SK-N-MC (cell line): ENCODE measurements around the gene MCOLN3.
"Not testable (repeated sequence)": the region's sequence is repeated elsewhere in the genome, so short reads cannot be mapped to it uniquely, and the experiment has no call there.

Experiments
- DNase-seq: peaks from one replicate; pipeline ENCODE4 v3.0.0-alpha.2; 2011; ENCODE audit warnings: low read depth, low spot score
- H3K27ac ChIP-seq: fragments of 200-600 bp; sonication (generic); 2 replicates; pipeline ENCODE4 v1.5.1; 2016; ENCODE audit warnings: mixed run types
- H3K36me3 ChIP-seq: fragments of 200-600 bp; sonication (generic); 2 replicates; pipeline ENCODE4 v1.6.1; 2017; ENCODE audit warnings: antibody characterized with exemption, low read length, mixed read lengths; ENCODE audit not compliant: insufficient read depth
- H3K4me3 ChIP-seq: fragments of 200-600 bp; sonication (generic); 2 replicates; pipeline ENCODE4 v1.5.1; 2016
- H3K9ac ChIP-seq: fragments of 200-600 bp; sonication (generic); 2 replicates; pipeline ENCODE4 v1.8.0; 2017; ENCODE audit warnings: mixed run types, mixed read lengths; ENCODE audit not compliant: insufficient read length
- H3K9me3 ChIP-seq: fragments of 200-600 bp; sonication (generic); 2 replicates; pipeline ENCODE4 v1.6.1; 2017; ENCODE audit warnings: low read depth, mild to moderate bottlenecking, antibody characterized with exemption, low read length, moderate library complexity, mixed read lengths
- EZH2 ChIP-seq: fragments of 200-600 bp; sonication (generic); IDR thresholded peaks from one replicate; pipeline ENCODE4 v1.6.1; 2017; ENCODE audit warnings: antibody characterized with exemption
- FOXP2 ChIP-seq: optimal IDR thresholded peaks from 2 replicates; pipeline ENCODE3; 2011; ENCODE audit warnings: mild to moderate bottlenecking, moderate library complexity; ENCODE audit not compliant: insufficient read depth; ENCODE audit errors: extremely low read length, control extremely low read depth
- POLR2AphosphoS5 ChIP-seq: IDR thresholded peaks from 2 replicates; pipeline ENCODE4 v1.6.1; 2012; ENCODE audit warnings: mild to moderate bottlenecking, low read depth, low read length, borderline replicate concordance

MCOLN3 gene

DNA sequence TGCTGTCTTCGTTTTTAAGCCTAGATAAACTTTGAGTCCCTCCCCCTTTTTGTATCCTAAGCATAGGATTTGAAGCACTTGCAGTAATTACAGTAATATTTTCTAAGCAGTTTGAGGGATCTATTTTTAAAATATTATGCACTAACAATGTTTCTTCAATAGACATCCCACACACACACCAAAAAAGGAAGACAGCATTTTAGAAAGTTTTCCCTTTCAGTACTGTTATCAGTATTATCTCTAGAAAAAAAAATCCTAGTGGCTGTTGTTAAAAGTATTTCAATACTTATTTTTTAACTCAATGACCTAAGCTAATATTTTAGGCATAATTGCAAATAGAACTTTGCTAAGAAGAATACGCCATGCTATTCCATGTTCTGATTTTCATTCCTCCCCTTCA is 15.1 kb downstream of the MCOLN3 start:
- no peak for TF ChIP-seq EZH2
- TF ChIP-seq POLR2AphosphoS5, result no peak
- no peak overlapping the region for H3K27ac ChIP-seq
- no peak overlapping the region for H3K4me3 ChIP-seq
- no peak for DNase-seq
- no peaks in the 10 kb centered on the region for H3K36me3 ChIP-seq
- H3K9me3 ChIP-seq, result no peaks in the 10 kb centered on the region
- no peak overlapping the region for H3K9ac ChIP-seq

DNA sequence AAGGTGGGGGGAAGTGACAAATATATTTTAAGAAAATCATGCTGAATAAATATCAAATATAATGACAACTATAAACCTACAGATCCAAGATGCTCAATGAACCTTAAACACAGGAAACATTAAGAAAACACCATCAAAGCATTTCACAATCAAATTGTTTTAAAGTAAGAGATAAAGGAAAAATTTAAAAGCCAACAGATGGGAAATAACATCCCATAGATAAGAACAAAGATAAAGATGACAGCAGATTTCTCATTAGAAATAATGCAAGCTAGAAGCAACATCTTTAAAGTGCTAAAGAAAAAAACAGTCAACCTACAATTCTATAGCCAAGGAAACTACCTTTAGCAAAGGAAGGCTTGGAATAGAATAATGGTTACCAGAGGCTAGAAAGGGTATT is 17.8 kb downstream of the MCOLN3 start:
- Histone ChIP-seq H3K9me3 (no peaks in the 10 kb centered on the region), H3K4me3 (no peak overlapping the region), H3K36me3 (no peaks in the 10 kb centered on the region), H3K27ac (no peak overlapping the region), H3K9ac (no peak overlapping the region)
- no peak for DNase-seq
- TF ChIP-seq POLR2AphosphoS5 (no peak), EZH2 (no peak), FOXP2 (no peak)

DNA sequence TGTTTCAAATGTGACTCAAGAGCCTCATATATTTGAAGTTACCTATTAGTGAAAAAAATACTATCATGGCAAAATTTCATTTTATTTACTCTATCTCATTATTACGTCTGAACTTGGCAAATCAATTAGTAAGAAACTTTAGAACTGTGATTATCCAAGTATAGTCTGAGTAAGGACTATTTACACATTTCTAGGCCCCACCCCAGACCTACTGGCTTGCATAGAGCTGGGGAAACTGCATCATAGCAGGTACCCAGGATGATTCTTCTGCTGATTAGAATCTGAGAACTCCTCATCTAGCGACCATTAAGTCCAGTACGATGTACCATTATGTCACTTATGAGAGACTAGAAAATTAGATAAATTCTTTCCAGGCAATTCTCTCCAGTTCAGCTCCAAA is 20.1 kb downstream of the MCOLN3 start:
- DNase-seq, result no peak
- Histone ChIP-seq H3K9me3 (no peaks in the 10 kb centered on the region), H3K36me3 (no peaks in the 10 kb centered on the region), H3K9ac (no peak overlapping the region), H3K4me3 (no peak overlapping the region), H3K27ac (no peak overlapping the region)
- TF ChIP-seq POLR2AphosphoS5 (no peak), EZH2 (no peak), FOXP2 (no peak)

DNA sequence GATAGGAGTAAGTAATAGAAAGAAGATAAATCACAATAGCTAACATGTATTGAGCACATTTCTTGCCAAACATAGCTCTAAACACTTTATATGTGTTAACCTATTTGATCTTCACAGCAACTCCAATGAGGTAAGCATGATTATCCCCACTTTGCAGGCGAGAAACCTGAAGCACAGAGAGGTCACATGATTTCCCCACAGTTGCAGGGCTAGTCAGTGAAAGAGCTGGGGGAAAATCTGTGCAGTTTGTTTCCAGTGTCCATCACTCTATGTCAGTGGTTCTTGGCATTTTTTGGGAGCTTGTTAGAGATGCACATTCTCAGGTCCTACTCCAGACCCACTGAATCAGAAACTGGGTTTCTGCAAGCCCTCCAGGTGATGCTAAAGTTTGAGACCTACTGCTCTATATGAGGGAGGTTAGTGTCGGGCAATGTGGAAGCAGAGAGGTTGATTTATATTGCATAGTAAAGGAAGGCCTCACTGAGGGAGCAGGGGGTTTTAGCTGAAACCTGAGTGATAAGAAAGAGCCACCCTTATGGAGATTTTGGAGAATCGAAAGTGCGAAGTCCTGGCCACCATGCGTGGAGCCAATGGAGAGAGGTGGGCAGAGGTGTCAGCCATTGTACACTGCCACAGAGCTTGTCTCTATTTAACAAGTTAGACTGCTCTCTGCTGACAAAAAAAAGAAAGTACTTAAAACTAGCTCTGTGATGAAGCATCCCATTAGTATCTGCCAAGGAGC is 20.9 kb downstream of the MCOLN3 start:
- Histone ChIP-seq H3K36me3 (no peaks in the 10 kb centered on the region), H3K9me3 (no peaks in the 10 kb centered on the region), H3K27ac (no peak overlapping the region), H3K9ac (no peak overlapping the region), H3K4me3 (no peak overlapping the region)
- DNase-seq, result no peak
- TF ChIP-seq POLR2AphosphoS5 (no peak), EZH2 (no peak), FOXP2 (no peak)

DNA sequence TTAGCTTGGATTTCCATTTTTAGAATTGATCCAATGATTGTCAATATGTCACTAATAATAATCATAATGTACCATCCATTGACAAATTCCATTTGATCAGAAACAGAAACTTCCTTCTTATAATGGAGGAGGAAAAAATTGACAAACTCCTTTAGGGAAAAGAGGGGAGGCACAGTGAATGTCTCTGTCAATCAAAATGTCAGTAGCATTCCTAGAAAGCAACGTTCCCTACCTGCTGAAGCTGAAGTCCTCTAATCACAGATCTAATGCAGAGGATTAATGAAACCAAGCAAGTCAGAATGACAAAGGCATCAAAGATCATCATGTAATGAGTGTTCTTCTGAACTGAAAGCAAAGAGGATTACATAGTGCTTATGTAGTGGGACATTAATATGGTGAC is 22.4 kb downstream of the MCOLN3 start:
- no peak overlapping the region for H3K27ac ChIP-seq
- TF ChIP-seq POLR2AphosphoS5, result no peak
- TF ChIP-seq EZH2, result no peak
- no peak for TF ChIP-seq FOXP2
- H3K9me3 ChIP-seq, result no peaks in the 10 kb centered on the region
- H3K36me3 ChIP-seq, result no peaks in the 10 kb centered on the region
- no peak overlapping the region for H3K4me3 ChIP-seq
- DNase-seq, result no peak
- no peak overlapping the region for H3K9ac ChIP-seq

DNA sequence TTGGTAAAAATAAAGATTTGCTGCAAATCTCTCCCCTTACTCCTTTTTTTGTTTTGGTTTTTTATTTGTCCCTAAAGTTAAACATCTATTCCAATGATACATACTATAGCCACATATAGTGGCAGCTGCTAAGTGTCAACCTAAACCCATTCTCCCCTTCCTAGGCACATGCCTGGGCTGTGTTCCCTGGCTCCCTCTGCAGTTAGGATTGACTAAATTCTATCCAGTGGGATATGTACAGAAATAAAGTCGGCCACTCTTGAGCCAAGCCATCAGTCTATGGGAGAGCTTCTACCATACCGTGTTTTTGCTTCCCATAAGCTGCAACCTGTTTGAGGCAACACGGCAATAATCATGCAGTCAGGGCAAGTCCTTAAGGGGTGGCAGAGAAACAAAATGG is 23.6 kb downstream of the MCOLN3 start:
- DNase-seq, result no peak
- H3K9me3 ChIP-seq, result no peaks in the 10 kb centered on the region
- TF ChIP-seq EZH2 (no peak), FOXP2 (no peak)

DNA sequence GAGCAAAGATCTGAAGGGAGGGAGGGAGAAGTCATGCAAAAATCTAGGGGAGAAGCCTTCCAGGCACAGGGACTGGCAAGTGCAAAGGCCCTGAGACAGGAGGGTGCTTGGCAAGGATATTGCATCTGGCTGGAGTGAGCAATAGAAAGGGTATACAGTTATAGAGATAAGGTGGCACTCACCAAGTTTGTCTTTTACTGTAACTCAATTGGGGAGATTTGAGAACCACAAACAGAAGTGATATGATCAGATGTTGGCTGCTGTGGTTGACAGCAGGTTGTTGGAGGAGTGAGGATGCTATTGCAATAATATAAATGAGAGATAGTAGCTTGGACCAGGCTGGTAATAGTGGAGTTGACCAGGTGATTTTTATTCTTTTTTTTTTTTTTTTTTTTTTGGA is 25.6 kb downstream of the MCOLN3 start:
- Histone ChIP-seq H3K4me3 (no peak overlapping the region), H3K9me3 (no peaks in the 10 kb centered on the region), H3K27ac (no peak overlapping the region), H3K9ac (no peak overlapping the region), H3K36me3 (no peaks in the 10 kb centered on the region)
- no peak for DNase-seq
- no peak for TF ChIP-seq POLR2AphosphoS5
- TF ChIP-seq EZH2, result no peak
- TF ChIP-seq FOXP2, result no peak

More for the DNA sequence above, 23.6 kb downstream of the MCOLN3 start:
- Histone ChIP-seq H3K4me3 (no peak overlapping the region), H3K36me3 (no peaks in the 10 kb centered on the region), H3K9ac (no peak overlapping the region), H3K27ac (no peak overlapping the region)

DNA sequence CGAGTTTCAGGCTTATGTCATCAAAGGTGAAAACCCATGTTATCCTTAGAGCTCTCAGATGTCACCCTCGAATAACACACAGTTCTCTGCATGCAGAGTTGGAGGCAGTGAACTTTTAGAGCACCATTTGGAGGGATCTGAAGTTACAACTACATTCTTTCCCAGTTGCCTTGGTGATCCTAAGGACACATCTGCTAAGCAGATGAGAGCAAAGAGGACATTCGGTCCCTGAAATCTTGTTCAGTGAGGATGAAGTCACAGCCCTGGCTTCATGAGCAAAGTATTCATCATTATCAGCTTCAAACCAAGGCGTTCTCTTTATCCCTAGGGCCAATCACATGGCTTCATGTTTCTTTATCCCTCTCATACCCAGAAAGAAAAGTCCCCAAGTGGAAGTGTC is 28.3 kb downstream of the MCOLN3 start:
- H3K9ac ChIP-seq, result no peak overlapping the region
- DNase-seq, result no peak
- no peak overlapping the region for H3K27ac ChIP-seq
- no peaks in the 10 kb centered on the region for H3K36me3 ChIP-seq
- no peak overlapping the region for H3K4me3 ChIP-seq
- H3K9me3 ChIP-seq, result no peaks in the 10 kb centered on the region
- TF ChIP-seq EZH2 (no peak), FOXP2 (no peak), POLR2AphosphoS5 (no peak)

DNA sequence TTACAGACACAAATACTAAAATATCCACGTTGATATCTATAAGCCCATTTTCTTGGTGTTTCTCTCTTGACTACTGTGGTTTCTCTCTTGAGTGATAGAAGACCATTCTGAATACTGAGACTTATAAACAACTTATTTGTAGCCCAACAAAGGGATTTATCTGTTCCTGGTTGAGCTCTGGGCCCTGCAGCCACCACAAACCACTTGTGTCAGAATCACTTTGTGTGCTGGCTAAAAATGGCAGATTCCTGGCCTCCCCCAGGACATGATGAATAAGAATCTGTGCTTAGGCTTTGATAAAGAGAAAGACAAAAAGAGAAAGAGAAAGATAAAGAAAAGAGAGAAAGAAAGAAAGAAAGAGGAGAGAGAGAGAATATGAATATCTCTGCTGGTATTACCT is 32.5 kb downstream of the MCOLN3 start:
- Histone ChIP-seq H3K9me3 (no peaks in the 10 kb centered on the region), H3K4me3 (no peak overlapping the region), H3K27ac (no peak overlapping the region), H3K9ac (no peak overlapping the region), H3K36me3 (no peaks in the 10 kb centered on the region)
- no peak for DNase-seq
- TF ChIP-seq POLR2AphosphoS5, result no peak
- no peak for TF ChIP-seq EZH2
- TF ChIP-seq FOXP2, result no peak

DNA sequence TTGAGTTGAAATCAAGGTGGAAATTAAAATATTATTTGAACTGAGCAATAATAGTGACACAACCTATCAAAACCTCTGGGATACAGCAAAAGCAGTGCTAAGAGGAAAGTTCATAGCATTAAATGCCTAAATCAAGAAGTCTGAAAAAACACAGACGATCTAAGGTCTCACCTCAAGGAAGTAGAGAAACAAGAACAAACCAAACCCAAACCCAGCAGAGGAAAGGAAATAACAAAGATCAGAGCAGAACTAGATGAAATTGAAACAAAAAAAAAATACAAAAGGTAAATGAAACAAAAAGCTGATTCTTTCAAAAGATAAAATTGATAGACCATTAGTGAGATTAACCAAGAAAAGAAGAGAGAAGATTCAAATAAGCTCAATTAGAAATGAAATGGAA is 42.7 kb downstream of the MCOLN3 start:
- DNase-seq, H3K4me3 ChIP-seq, H3K9ac ChIP-seq, H3K9me3 ChIP-seq, H3K27ac ChIP-seq, H3K36me3 ChIP-seq: not testable (repeated sequence)
